ENCODE data around the gene ATP11A. TPM values are rescaled to one million over a fixed set of nuclear protein-coding genes. Genes with fewer than 3 reads are reported as not detected.
A peak's percentile ranks its signal among the peaks of the same experiment; 100 is the strongest.

The ATP11A gene
- total and polyA plus RNA-seq, 2 experiments from 2014 or later, result 12.3 to 52.6 TPM

DNA sequence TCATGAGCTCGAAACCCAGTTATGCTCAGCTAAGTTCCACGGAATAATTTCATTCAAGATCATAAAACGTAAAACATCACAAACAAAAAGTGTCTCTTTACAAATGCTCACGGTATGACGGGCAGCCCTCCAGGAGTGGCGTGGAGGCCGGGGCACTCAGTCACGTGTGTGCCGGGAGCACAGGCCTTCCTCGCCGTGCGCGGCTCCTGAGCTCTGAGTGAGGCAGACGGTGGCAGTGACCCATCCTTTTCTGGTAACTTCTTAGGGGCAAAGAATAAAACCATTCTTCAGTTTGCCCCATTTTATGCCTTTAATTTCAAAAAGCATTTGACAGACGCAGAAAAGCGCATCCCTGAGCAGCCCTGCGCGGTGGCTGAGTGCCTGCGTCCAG, 72.8 kb downstream of the ATP11A start:
- Mint-ChIP-seq H3K27me3 (ENCODE audit: insufficient read depth, low read depth, poor library complexity) (peaks cover 10% of the 10 kb centered on the region), H3K9me3 (no peaks in the 10 kb centered on the region), H3K36me3 (ENCODE audit: low read depth) (no peaks in the 10 kb centered on the region; the same call in 2 of the 3 replicates), H3K4me3 (no peak overlapping the region), H3K27ac (peak overlapping the region; percentile 14), H3K4me1 (peaks cover 58% of the 10 kb centered on the region)
- H3F3A ChIP-seq (replicated peaks; ENCODE audit: low read depth), result no peaks in the 10 kb centered on the region
- DNase-seq (ENCODE audit: low spot score), result no peak
- H3K27me3 ChIP-seq (ENCODE audit: insufficient read depth), result no peaks in the 10 kb centered on the region
- H3K36me3 ChIP-seq (ENCODE audit: insufficient read depth), result no peaks in the 10 kb centered on the region
- H3K79me2 ChIP-seq (replicated peaks; ENCODE audit: insufficient read depth), result peaks cover 47% of the 10 kb centered on the region
- peak overlapping the region; percentile 80 for H3K27ac ChIP-seq (ENCODE audit: low read depth)
- H3K9me2 ChIP-seq (ENCODE audit: insufficient read depth), result no peaks in the 10 kb centered on the region
- TF ChIP-seq, protein P1, sequence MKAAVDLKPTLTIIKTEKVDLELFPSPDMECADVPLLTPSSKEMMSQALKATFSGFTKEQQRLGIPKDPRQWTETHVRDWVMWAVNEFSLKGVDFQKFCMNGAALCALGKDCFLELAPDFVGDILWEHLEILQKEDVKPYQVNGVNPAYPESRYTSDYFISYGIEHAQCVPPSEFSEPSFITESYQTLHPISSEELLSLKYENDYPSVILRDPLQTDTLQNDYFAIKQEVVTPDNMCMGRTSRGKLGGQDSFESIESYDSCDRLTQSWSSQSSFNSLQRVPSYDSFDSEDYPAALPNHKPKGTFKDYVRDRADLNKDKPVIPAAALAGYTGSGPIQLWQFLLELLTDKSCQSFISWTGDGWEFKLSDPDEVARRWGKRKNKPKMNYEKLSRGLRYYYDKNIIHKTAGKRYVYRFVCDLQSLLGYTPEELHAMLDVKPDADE (IDR thresholded peaks at IDR 0.05), result no peak
- TF ChIP-seq JUNB (IDR thresholded peaks at IDR 0.05; ENCODE audit: unreplicated experiment) (no peak), ZNF331 (CRISPR knock-in tag; IDR thresholded peaks at IDR 0.05; ENCODE audit: low read depth) (no peak), CTCF (conservative IDR thresholded peaks at IDR 0.05; ENCODE audit: low read depth in 2 of 2) (no peak), EZH2 (IDR thresholded peaks at IDR 0.05; ENCODE audit: low read depth, unreplicated experiment) (no peak), STAT1 (IDR thresholded peaks at IDR 0.05; ENCODE audit: unreplicated experiment) (no peak), CREB1 (CRISPR knock-in tag; IDR thresholded peaks at IDR 0.05; ENCODE audit: low read depth) (no peak), EZH2phosphoT487 (IDR thresholded peaks at IDR 0.05; ENCODE audit: unreplicated experiment) (no peak), POLR2AphosphoS5 (IDR thresholded peaks at IDR 0.05; ENCODE audit: low read depth) (no peak), NANOG (IDR thresholded peaks at IDR 0.05; ENCODE audit: borderline replicate concordance) (no peak), ZNF114 (CRISPR knock-in tag; IDR thresholded peaks at IDR 0.05) (no peak)
- TF ChIP-seq, protein P2, sequence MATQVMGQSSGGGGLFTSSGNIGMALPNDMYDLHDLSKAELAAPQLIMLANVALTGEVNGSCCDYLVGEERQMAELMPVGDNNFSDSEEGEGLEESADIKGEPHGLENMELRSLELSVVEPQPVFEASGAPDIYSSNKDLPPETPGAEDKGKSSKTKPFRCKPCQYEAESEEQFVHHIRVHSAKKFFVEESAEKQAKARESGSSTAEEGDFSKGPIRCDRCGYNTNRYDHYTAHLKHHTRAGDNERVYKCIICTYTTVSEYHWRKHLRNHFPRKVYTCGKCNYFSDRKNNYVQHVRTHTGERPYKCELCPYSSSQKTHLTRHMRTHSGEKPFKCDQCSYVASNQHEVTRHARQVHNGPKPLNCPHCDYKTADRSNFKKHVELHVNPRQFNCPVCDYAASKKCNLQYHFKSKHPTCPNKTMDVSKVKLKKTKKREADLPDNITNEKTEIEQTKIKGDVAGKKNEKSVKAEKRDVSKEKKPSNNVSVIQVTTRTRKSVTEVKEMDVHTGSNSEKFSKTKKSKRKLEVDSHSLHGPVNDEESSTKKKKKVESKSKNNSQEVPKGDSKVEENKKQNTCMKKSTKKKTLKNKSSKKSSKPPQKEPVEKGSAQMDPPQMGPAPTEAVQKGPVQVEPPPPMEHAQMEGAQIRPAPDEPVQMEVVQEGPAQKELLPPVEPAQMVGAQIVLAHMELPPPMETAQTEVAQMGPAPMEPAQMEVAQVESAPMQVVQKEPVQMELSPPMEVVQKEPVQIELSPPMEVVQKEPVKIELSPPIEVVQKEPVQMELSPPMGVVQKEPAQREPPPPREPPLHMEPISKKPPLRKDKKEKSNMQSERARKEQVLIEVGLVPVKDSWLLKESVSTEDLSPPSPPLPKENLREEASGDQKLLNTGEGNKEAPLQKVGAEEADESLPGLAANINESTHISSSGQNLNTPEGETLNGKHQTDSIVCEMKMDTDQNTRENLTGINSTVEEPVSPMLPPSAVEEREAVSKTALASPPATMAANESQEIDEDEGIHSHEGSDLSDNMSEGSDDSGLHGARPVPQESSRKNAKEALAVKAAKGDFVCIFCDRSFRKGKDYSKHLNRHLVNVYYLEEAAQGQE (IDR thresholded peaks at IDR 0.05; ENCODE audit: unreplicated experiment), result no peak
- TF ChIP-seq, protein P3, sequence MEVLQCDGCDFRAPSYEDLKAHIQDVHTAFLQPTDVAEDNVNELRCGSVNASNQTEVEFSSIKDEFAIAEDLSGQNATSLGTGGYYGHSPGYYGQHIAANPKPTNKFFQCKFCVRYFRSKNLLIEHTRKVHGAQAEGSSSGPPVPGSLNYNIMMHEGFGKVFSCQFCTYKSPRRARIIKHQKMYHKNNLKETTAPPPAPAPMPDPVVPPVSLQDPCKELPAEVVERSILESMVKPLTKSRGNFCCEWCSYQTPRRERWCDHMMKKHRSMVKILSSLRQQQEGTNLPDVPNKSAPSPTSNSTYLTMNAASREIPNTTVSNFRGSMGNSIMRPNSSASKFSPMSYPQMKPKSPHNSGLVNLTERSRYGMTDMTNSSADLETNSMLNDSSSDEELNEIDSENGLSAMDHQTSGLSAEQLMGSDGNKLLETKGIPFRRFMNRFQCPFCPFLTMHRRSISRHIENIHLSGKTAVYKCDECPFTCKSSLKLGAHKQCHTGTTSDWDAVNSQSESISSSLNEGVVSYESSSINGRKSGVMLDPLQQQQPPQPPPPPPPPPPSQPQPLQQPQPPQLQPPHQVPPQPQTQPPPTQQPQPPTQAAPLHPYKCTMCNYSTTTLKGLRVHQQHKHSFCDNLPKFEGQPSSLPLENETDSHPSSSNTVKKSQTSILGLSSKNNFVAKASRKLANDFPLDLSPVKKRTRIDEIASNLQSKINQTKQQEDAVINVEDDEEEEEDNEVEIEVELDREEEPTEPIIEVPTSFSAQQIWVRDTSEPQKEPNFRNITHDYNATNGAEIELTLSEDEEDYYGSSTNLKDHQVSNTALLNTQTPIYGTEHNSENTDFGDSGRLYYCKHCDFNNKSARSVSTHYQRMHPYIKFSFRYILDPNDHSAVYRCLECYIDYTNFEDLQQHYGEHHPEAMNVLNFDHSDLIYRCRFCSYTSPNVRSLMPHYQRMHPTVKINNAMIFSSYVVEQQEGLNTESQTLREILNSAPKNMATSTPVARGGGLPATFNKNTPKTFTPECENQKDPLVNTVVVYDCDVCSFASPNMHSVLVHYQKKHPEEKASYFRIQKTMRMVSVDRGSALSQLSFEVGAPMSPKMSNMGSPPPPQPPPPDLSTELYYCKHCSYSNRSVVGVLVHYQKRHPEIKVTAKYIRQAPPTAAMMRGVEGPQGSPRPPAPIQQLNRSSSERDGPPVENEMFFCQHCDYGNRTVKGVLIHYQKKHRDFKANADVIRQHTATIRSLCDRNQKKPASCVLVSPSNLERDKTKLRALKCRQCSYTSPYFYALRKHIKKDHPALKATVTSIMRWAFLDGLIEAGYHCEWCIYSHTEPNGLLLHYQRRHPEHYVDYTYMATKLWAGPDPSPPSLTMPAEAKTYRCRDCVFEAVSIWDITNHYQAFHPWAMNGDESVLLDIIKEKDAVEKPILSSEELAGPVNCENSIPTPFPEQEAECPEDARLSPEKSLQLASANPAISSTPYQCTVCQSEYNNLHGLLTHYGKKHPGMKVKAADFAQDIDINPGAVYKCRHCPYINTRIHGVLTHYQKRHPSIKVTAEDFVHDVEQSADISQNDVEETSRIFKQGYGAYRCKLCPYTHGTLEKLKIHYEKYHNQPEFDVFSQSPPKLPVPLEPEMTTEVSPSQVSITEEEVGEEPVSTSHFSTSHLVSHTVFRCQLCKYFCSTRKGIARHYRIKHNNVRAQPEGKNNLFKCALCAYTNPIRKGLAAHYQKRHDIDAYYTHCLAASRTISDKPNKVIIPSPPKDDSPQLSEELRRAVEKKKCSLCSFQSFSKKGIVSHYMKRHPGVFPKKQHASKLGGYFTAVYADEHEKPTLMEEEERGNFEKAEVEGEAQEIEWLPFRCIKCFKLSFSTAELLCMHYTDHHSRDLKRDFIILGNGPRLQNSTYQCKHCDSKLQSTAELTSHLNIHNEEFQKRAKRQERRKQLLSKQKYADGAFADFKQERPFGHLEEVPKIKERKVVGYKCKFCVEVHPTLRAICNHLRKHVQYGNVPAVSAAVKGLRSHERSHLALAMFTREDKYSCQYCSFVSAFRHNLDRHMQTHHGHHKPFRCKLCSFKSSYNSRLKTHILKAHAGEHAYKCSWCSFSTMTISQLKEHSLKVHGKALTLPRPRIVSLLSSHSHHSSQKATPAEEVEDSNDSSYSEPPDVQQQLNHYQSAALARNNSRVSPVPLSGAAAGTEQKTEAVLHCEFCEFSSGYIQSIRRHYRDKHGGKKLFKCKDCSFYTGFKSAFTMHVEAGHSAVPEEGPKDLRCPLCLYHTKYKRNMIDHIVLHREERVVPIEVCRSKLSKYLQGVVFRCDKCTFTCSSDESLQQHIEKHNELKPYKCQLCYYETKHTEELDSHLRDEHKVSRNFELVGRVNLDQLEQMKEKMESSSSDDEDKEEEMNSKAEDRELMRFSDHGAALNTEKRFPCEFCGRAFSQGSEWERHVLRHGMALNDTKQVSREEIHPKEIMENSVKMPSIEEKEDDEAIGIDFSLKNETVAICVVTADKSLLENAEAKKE (CRISPR knock-in tag; IDR thresholded peaks at IDR 0.05), result no peak
- ATAC-seq, result no peak
- no peak overlapping the region for H2AFZ ChIP-seq
- H3K4me3 ChIP-seq, result no peak overlapping the region
- peaks cover 11% of the 10 kb centered on the region; the same call in 1 of the 2 replicates for H3K4me1 ChIP-seq (ENCODE audit: insufficient read depth)
- no peaks in the 10 kb centered on the region; the same call in 1 of the 2 replicates for H4K20me1 ChIP-seq (replicated peaks; ENCODE audit: insufficient read depth)
- H3K4me2 ChIP-seq, result no peak overlapping the region

Data from GM23338 (cell line).